Osteoblast (primary cell): ENCODE results near the gene GCDH. TPM values are rescaled to one million over a fixed set of nuclear protein-coding genes. Genes with fewer than 3 reads are reported as not detected.
A peak's percentile ranks its signal among the peaks of the same experiment; 100 is the strongest.
"Not testable (repeated sequence)": the region's sequence is repeated elsewhere in the genome, so short reads cannot be mapped to it uniquely, and the experiment has no call there.

Source experiments
- DNase-seq: peaks from one replicate; pipeline ENCODE4 v3.0.0; 2011; ENCODE audit warnings: low spot score, mixed read lengths; ENCODE audit not compliant: insufficient read length; ENCODE audit errors: missing footprints
- H2AFZ ChIP-seq: 2 replicates; pipeline ENCODE4 v1.6.0; 2011; ENCODE audit warnings: mild to moderate bottlenecking, low read length
- H3K27ac ChIP-seq: 2 replicates; pipeline ENCODE4 v1.5.1; 2011; ENCODE audit warnings: mild to moderate bottlenecking, low read depth, low read length, moderate library complexity
- H3K27me3 ChIP-seq: 2 replicates; pipeline ENCODE4 v1.6.0; 2012; ENCODE audit warnings: mild to moderate bottlenecking, control low read depth, inconsistent platforms, low read length, moderate library complexity; ENCODE audit not compliant: insufficient read depth
- H3K36me3 ChIP-seq: 2 replicates; pipeline ENCODE4 v1.5.1; 2011; ENCODE audit warnings: mild to moderate bottlenecking, low read length, control low read depth, moderate library complexity; ENCODE audit not compliant: insufficient read depth
- H3K4me1 ChIP-seq: 2 replicates; pipeline ENCODE4 v1.5.1; 2011; ENCODE audit warnings: mild to moderate bottlenecking, low read length, control low read depth, moderate library complexity; ENCODE audit not compliant: insufficient read depth
- H3K4me2 ChIP-seq: 2 replicates; pipeline ENCODE4 v1.6.0; 2011; ENCODE audit warnings: mild to moderate bottlenecking, low read length; ENCODE audit not compliant: insufficient read depth
- H3K4me3 ChIP-seq: fragments of 200-600 bp; sonication (generic); 3 replicates; pipeline ENCODE4 v1.5.1; 2012; ENCODE audit warnings: mild to moderate bottlenecking, low read length, inconsistent platforms; ENCODE audit not compliant: insufficient read depth
- H3K79me2 ChIP-seq: 2 replicates; pipeline ENCODE4 v1.6.0; 2012; ENCODE audit warnings: mild to moderate bottlenecking, low read length, control low read depth, inconsistent platforms; ENCODE audit not compliant: insufficient read depth
- H3K9me3 ChIP-seq: 2 replicates; pipeline ENCODE4 v1.5.1; 2011; ENCODE audit warnings: low read depth, low read length, control low read depth
- H4K20me1 ChIP-seq: 2 replicates; pipeline ENCODE4 v1.6.0; 2012; ENCODE audit warnings: mild to moderate bottlenecking, low read length, control low read depth; ENCODE audit not compliant: insufficient read depth
- CTCF ChIP-seq: IDR thresholded peaks from 2 replicates; pipeline ENCODE4 v1.5.1; 2011; ENCODE audit warnings: mild to moderate bottlenecking, low read depth, low read length, moderate library complexity; ENCODE audit errors: extremely low read depth
- total RNA-seq: library from RNA; depleted of rRNA; stranded (reverse); fragments of >200 nt; gene quantifications from 2 replicates; pipeline ENCODE4 v1.2.3, GENCODE V29; 2012

GCDH gene
- 23.0 and 31.1 TPM in 2 replicates for total RNA-seq

GRCh38 chr19:12890787-12891552 lies at the start of gene GCDH:
TSS of gene GCDH (plus strand) at chr19:12891160. CDS start at chr19:12891305, 145 bp downstream.
- peak within 1 kb of the TSS; percentile 96 for H2AFZ ChIP-seq
- H3K27ac ChIP-seq, result peak within 1 kb of the TSS; percentile 65
- H3K36me3 ChIP-seq, result peaks cover 11% of the 10 kb centered on the region
- peak within 1 kb of the TSS; percentile 92 for H3K4me3 ChIP-seq
- H4K20me1 ChIP-seq, result peaks cover 2% of the 10 kb centered on the region
- peak; percentile 100 for DNase-seq
- no peak for TF ChIP-seq CTCF
- H3K4me2 ChIP-seq, result peak within 1 kb of the TSS; percentile 98
- H3K79me2 ChIP-seq, result peaks cover 10% of the 10 kb centered on the region
- no peaks in the 10 kb centered on the region for H3K9me3 ChIP-seq
- H3K27me3 ChIP-seq, result peaks cover 12% of the 10 kb centered on the region
- peaks cover 13% of the 10 kb centered on the region for H3K4me1 ChIP-seq

GRCh38 chr19:12842511-12842910 lies 48.4 kb upstream of the GCDH start:
- H3K4me2 ChIP-seq, result no peak overlapping the region
- H3K4me3 ChIP-seq, result no peak overlapping the region
- H3K27me3 ChIP-seq, result peaks cover 43% of the 10 kb centered on the region
- no peaks in the 10 kb centered on the region for H3K36me3 ChIP-seq
- no peaks in the 10 kb centered on the region for H4K20me1 ChIP-seq
- H3K79me2 ChIP-seq, result no peaks in the 10 kb centered on the region
- H3K9me3 ChIP-seq, result no peaks in the 10 kb centered on the region
- TF ChIP-seq CTCF, result no peak
- no peak for DNase-seq
- H3K27ac ChIP-seq, result no peak overlapping the region
- no peak overlapping the region for H2AFZ ChIP-seq
- H3K4me1 ChIP-seq, result peaks cover 3% of the 10 kb centered on the region

DNA sequence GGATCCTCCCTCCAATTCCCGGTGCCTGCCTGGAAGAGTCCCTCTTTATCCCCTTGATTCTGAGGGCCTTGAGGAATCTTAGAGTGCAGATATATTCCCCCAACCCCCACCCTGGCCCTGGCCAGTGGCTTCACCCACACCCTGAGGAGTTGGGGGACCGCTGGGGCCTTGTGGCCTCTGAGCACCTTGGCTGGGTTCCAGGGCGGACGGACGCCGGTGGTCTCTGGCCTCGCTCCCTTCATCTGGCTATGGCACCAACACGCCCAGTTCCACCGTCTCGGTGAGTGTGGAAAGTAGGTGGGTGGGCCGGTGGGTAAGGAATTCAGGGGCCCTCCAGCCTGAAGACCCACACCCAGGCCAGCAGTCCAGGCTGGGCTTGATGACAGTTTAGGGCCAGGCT lies 47.6 kb upstream of the GCDH start:
- H3K4me1 ChIP-seq, result peaks cover 4% of the 10 kb centered on the region
- no peaks in the 10 kb centered on the region for H3K36me3 ChIP-seq
- H4K20me1 ChIP-seq, result no peaks in the 10 kb centered on the region
- no peaks in the 10 kb centered on the region for H3K79me2 ChIP-seq
- peaks cover 36% of the 10 kb centered on the region for H3K27me3 ChIP-seq
- H3K9me3 ChIP-seq, result no peaks in the 10 kb centered on the region
- no peak overlapping the region for H2AFZ ChIP-seq
- H3K4me2 ChIP-seq, result no peak overlapping the region
- H3K27ac ChIP-seq, result no peak overlapping the region
- no peak for DNase-seq
- no peak overlapping the region for H3K4me3 ChIP-seq
- TF ChIP-seq CTCF, result no peak

- TF ChIP-seq CTCF, result no peak
- H3K36me3 ChIP-seq, result no peaks in the 10 kb centered on the region
- no peak overlapping the region for H3K4me3 ChIP-seq
- peaks cover 28% of the 10 kb centered on the region for H3K27me3 ChIP-seq
- H2AFZ ChIP-seq, result no peak overlapping the region
- peaks cover 4% of the 10 kb centered on the region for H3K4me1 ChIP-seq
- H3K4me2 ChIP-seq, result no peak overlapping the region
- no peak overlapping the region for H3K27ac ChIP-seq
- H3K79me2 ChIP-seq, result no peaks in the 10 kb centered on the region
- peak; percentile 85 for DNase-seq
- H4K20me1 ChIP-seq, result no peaks in the 10 kb centered on the region
- H3K9me3 ChIP-seq, result no peaks in the 10 kb centered on the region
Measured at GRCh38 chr19:12843999-12844732, 46.8 kb upstream of the GCDH start.

DNA sequence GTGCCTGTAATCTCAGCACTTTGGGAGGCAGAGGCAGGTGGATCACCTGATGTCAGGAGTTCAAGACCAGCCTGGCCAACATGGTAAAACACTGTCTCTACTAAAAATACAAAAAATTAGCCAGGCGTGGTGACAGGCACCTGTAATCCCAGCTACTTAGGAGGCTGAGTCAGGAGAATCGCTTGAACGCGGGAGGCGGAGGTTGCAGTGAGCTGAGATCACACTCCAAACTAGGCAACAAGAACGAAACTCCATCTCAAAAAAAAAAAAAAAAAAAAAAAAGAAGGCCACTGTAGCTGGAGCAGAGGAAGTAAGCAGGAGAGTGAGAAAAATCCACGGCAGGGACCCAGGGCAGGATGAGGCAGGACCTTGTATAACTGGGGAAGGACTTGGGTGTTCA lies 44.3 kb upstream of the GCDH start:
- H4K20me1 ChIP-seq, H3K9me3 ChIP-seq, H3K36me3 ChIP-seq, H3K4me3 ChIP-seq, H3K4me1 ChIP-seq, H2AFZ ChIP-seq, H3K4me2 ChIP-seq, H3K79me2 ChIP-seq, DNase-seq, H3K27ac ChIP-seq, H3K27me3 ChIP-seq: not testable (repeated sequence)
